GM12801 (cell line): ENCODE results near the gene ALK.

Source experiments
- TF ChIP-seq, protein P1 (sequence below): IDR thresholded peaks from one replicate; pipeline ENCODE4 v1.5.1; 2011; ENCODE audit warnings: control low read depth; ENCODE audit not compliant: insufficient read length; ENCODE audit errors: extremely low read depth

The ALK gene

DNA sequence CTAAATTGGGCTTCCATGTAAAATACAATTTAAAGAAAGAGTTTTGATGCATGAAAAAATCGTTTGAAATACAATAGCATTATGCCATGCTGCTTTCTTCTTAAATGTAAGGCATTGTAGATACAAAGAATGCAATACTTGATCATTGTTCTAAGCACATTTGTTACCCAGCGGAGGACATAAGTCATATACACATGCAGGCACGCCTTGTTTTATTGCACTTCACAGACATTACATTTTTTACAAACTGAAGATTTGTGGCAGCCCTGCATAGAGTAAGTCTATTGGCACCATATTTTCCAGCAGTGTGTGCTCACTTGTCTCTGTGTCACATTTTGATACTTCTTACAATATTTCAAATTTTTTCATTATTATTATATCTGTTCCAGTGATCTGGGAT is 461.2 kb downstream of the ALK start:
- TF ChIP-seq, protein P1, sequence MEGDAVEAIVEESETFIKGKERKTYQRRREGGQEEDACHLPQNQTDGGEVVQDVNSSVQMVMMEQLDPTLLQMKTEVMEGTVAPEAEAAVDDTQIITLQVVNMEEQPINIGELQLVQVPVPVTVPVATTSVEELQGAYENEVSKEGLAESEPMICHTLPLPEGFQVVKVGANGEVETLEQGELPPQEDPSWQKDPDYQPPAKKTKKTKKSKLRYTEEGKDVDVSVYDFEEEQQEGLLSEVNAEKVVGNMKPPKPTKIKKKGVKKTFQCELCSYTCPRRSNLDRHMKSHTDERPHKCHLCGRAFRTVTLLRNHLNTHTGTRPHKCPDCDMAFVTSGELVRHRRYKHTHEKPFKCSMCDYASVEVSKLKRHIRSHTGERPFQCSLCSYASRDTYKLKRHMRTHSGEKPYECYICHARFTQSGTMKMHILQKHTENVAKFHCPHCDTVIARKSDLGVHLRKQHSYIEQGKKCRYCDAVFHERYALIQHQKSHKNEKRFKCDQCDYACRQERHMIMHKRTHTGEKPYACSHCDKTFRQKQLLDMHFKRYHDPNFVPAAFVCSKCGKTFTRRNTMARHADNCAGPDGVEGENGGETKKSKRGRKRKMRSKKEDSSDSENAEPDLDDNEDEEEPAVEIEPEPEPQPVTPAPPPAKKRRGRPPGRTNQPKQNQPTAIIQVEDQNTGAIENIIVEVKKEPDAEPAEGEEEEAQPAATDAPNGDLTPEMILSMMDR, result no peak

DNA sequence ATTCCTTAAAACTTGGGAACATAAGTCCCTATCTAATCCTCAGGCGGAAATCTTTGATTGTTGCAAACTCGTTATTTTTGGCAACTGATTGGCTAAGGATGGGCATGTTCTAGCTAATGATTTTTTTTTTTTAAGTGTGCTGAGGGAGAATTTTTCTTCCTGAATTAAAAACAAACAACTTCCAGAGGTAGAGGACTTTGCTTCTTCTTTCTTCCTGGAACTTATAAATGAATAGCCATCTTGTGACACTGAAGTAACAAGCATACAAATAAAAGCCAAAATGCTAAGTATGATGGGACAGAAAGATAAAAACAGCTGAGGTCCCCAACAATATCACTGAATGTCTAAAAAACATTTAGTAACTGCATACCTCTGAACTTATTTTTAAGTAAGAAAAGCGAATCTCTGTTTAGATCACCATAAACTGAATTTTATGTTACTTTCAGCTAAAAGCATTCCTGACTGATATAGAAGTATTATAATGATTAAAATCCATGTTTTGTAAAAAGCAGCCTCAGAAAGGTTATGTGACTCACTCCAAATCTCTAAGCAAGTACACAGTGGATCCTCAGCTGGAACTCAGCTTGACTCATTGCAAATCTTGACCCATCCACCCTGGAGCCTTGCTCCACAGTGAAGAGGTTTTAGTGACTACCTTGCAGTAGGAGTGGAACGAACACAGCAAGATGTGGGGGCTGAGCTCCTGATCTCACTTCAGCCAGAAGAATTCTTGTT is 461.8 kb downstream of the ALK start:
- TF ChIP-seq, protein P1, result no peak

DNA sequence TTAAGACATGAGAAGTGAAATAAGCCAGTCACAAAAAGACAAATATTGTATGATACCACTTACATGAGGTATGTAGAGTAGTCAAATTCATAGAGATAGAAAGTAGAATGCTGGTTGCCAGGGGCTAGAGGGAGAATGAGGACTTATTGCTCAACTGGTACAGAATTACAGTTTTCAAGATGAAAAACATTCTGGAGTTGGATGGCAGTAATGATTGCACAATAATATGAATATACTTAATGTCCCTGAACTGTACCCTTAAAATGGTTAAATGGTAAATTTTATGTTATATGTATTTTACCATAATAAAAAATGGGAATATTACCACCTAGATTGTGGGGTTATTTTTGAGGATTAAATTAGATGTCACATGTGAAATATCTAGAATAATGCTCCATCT is 465.0 kb downstream of the ALK start:
- TF ChIP-seq, protein P1, result no peak

DNA sequence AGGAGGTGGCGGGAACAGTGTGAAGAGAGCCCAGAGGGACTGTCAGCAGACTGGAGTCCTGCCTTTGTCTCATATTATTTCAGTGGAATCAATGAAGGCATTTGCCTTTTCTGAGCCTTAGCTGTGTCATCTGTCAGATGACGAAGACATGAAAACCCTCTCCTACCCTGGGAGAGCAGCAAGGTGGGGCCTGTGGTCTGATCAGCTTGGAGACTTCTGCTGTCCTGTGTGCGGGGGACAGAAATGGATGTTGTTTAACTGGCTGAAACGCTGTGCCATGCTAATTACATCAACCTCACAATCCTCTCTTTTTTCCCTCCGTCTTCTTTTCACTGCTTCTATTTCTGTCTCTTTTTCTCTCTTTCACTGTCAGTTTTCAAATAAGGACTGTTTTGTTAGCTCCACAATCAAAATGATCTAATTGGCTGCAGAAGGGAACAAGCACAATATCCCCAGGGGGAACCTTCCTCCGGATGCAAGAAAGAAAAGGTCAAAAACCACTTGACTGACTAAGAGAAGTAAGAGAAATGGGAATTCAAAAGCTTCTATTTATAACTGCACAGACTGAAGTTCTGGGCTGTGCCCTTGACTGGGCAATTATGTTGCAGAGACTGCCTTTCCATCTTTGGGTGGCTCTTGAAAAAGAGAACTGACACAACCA is 466.1 kb downstream of the ALK start:
- TF ChIP-seq, protein P1, result no peak

DNA sequence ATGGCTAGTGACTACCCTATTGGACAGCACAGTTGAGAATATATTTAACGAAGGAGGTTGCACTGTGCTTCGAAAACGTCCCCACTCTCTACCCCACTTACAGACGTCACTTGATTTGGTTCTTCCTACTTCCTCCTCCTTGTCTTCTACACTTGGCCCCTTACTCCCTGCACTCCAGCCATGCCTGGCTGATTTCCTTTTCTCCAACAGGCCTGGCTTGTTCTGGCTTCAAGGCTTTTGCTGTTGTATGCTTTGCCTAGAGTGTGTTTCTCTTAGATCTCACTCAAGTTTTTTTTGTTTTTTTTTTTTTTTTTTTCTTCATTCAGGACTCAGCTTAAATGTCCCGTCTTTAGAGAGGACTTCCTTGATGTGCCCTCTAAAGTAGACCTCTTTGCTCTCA is 469.4 kb downstream of the ALK start:
- TF ChIP-seq, protein P1, result no peak

DNA sequence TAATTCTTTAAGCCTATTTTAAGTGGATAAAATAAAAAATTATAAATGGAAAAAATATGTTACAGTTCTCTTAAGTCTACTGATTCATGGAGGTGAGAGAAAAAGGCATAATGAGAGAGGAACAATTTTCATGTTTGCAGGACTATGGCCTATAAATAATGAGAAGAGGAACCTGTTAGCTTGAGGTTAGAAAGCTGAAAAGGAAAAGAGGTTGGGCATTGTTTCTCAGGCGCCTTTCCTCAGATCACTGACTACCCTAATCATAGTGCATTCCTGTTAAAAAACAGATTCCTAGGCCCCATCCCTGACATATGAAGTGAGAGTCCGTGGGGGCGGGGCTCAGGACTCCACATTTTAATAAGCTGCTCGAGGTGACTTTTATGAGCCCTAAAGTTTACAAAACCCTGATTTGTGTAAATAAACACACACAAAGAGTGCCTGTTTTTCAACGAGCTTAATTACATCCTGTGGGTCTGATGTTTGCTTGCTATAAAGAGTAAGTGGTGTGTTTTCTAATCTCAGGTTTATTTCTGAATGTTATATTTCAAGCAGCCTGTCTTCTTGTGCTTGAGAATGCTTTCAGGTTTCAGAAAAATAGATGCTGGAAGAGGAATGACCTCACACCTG is 470.7 kb downstream of the ALK start:
- TF ChIP-seq, protein P1, result no peak

DNA sequence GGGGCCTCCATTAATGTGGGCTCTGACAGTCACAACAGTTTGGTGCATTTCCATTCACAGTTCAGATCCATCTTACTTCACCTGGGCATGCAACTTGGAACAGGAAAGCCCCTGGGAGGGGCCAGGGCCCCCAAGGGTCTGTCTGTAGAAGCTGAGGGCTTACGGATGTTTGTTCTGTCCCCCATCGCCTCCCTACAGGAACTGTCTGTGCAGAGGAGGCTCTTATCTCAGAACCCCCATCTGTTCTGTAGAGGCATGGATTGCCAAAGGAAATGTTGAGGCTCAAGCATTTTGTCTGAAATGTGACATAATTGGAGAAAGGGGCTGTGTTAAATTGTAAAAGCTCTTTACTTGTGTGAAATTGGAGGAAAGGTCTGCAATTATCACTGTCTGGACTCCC is 471.9 kb downstream of the ALK start:
- TF ChIP-seq, protein P1, result no peak
